ENCODE data around the gene MYT1. TPM values are rescaled to one million over a fixed set of nuclear protein-coding genes. Genes with fewer than 3 reads are reported as not detected.

The MYT1 gene
- total RNA-seq, 1 experiment from 2014 or later = 7.1 TPM

- TF ChIP-seq, protein P1, sequence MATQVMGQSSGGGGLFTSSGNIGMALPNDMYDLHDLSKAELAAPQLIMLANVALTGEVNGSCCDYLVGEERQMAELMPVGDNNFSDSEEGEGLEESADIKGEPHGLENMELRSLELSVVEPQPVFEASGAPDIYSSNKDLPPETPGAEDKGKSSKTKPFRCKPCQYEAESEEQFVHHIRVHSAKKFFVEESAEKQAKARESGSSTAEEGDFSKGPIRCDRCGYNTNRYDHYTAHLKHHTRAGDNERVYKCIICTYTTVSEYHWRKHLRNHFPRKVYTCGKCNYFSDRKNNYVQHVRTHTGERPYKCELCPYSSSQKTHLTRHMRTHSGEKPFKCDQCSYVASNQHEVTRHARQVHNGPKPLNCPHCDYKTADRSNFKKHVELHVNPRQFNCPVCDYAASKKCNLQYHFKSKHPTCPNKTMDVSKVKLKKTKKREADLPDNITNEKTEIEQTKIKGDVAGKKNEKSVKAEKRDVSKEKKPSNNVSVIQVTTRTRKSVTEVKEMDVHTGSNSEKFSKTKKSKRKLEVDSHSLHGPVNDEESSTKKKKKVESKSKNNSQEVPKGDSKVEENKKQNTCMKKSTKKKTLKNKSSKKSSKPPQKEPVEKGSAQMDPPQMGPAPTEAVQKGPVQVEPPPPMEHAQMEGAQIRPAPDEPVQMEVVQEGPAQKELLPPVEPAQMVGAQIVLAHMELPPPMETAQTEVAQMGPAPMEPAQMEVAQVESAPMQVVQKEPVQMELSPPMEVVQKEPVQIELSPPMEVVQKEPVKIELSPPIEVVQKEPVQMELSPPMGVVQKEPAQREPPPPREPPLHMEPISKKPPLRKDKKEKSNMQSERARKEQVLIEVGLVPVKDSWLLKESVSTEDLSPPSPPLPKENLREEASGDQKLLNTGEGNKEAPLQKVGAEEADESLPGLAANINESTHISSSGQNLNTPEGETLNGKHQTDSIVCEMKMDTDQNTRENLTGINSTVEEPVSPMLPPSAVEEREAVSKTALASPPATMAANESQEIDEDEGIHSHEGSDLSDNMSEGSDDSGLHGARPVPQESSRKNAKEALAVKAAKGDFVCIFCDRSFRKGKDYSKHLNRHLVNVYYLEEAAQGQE (IDR thresholded peaks at IDR 0.05; ENCODE audit: low read depth) = no peak
- no peak for TF ChIP-seq FOSL1 (IDR thresholded peaks at IDR 0.05; ENCODE audit: low read depth)
These were observed 3.4 kb downstream of the MYT1 start (continued) for GRCh38 chr20:64167676-64168075.

GRCh38 chr20:64168381-64169090 lies 4.3 kb downstream of the MYT1 start:
- ATAC-seq = no peak
- TF ChIP-seq SRF (IDR thresholded peaks at IDR 0.05; ENCODE audit: low read depth) = no peak
- TF ChIP-seq YY1 (IDR thresholded peaks at IDR 0.05; ENCODE audit: extremely low read depth, insufficient replicate concordance, low read depth, low read length) = no peak
- no peak for TF ChIP-seq RAD21 (IDR thresholded peaks at IDR 0.05; ENCODE audit: low read depth)
- TF ChIP-seq EZH2phosphoT487 (IDR thresholded peaks at IDR 0.05; ENCODE audit: borderline replicate concordance) = no peak
- no peak for TF ChIP-seq FOSL1 (IDR thresholded peaks at IDR 0.05; ENCODE audit: low read depth)
- no peak for TF ChIP-seq CBX3 (IDR thresholded peaks at IDR 0.05; ENCODE audit: low read depth)
- TF ChIP-seq, protein P2, sequence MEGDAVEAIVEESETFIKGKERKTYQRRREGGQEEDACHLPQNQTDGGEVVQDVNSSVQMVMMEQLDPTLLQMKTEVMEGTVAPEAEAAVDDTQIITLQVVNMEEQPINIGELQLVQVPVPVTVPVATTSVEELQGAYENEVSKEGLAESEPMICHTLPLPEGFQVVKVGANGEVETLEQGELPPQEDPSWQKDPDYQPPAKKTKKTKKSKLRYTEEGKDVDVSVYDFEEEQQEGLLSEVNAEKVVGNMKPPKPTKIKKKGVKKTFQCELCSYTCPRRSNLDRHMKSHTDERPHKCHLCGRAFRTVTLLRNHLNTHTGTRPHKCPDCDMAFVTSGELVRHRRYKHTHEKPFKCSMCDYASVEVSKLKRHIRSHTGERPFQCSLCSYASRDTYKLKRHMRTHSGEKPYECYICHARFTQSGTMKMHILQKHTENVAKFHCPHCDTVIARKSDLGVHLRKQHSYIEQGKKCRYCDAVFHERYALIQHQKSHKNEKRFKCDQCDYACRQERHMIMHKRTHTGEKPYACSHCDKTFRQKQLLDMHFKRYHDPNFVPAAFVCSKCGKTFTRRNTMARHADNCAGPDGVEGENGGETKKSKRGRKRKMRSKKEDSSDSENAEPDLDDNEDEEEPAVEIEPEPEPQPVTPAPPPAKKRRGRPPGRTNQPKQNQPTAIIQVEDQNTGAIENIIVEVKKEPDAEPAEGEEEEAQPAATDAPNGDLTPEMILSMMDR (IDR thresholded peaks at IDR 0.05 in 2 of 3, conservative IDR thresholded peaks at IDR 0.05 in 1 of 3; ENCODE audit: borderline replicate concordance in 1 of 3, insufficient read depth in 1 of 3, low read depth in 2 of 3, low read length in 2 of 3) = no peak
- no peak for TF ChIP-seq EZH2 (IDR thresholded peaks at IDR 0.05)
- no peak for TF ChIP-seq POLR2AphosphoS5 (IDR thresholded peaks at IDR 0.05; ENCODE audit: low read depth, low read length)
- TF ChIP-seq POLR2A (IDR thresholded peaks at IDR 0.05; ENCODE audit: borderline replicate concordance, extremely low read depth, insufficient read depth, insufficient read length) = no peak
- TF ChIP-seq ZNF274 (IDR thresholded peaks at IDR 0.05; ENCODE audit: low read depth, low read length) = no peak
- H3K36me3 ChIP-seq (ENCODE audit: control insufficient read depth in 1 of 2, insufficient read depth in 2 of 2, low read length in 2 of 2) = no peaks in the 10 kb centered on the region
- no peak for DNase-seq (ENCODE audit: low read depth, low spot score)
- BruUV-seq (replicated peaks) = no TSS peak
- no peaks in the 10 kb centered on the region for H3K79me2 ChIP-seq (ENCODE audit: insufficient read depth, low read length)
- CTCF ChIA-PET = no interaction called here
- no peak overlapping the region for H3K27ac ChIP-seq (ENCODE audit: low read depth, low read length)
- POLR2A ChIA-PET = no interaction called here
- H3K4me1 ChIP-seq (ENCODE audit: control insufficient read depth in 1 of 2, insufficient read depth in 2 of 2, low read length in 2 of 2) = no peaks in the 10 kb centered on the region
- no peak overlapping the region for H2AFZ ChIP-seq (ENCODE audit: low read depth, low read length, poor library complexity, severe bottlenecking)
- H3K4me2 ChIP-seq (ENCODE audit: low read length) = no peak overlapping the region
- no peak overlapping the region for H3K9ac ChIP-seq (ENCODE audit: low read length)
- RAD21 ChIA-PET (ENCODE audit: low non-redundant PET in 1 of 2, low total read pairs in 2 of 2, uncharacterized antibody in 2 of 2, unreplicated experiment in 2 of 2) = no interaction called here
- intact Hi-C loops (cut with micrococcal nuclease) = no loop called here
- H3K4me3 ChIP-seq (replicated peaks in 1 of 2; ENCODE audit: low read depth in 1 of 2, low read length in 2 of 2) = no peak overlapping the region
- H3K9me3 ChIP-seq (ENCODE audit: control insufficient read depth in 1 of 2, insufficient read depth in 1 of 2, low read depth in 1 of 2, low read length in 2 of 2) = no peaks in the 10 kb centered on the region
- no peaks in the 10 kb centered on the region for H4K20me1 ChIP-seq (ENCODE audit: insufficient read depth)
- H3K27me3 ChIP-seq (ENCODE audit: insufficient read depth, low read length) = no peaks in the 10 kb centered on the region; the same call in 1 of the 2 replicates
- no peaks in the 10 kb centered on the region for H3K9me2 ChIP-seq (ENCODE audit: insufficient read depth)

Data from HCT116 (cell line).